GM21528 (cell line): ENCODE data around the gene GDF10.

Source experiments
- ATAC-seq: cut with Tn5 transposase; IDR thresholded peaks from one replicate; pipeline ENCODE4 v1.9.1; 2021; ENCODE audit warnings: mild to moderate bottlenecking, moderate library complexity; ENCODE audit not compliant: unreplicated experiment, low FRiP score

The GDF10 gene

GRCh38 chr10:47349941-47350371 lies 50.0 kb downstream of the GDF10 start:
- no peak for ATAC-seq

- ATAC-seq, result no peak
These were observed 51.0 kb downstream of the GDF10 start for GRCh38 chr10:47350671-47351640.

- no peak for ATAC-seq
These were observed 52.2 kb downstream of the GDF10 start for GRCh38 chr10:47351899-47352815.

- no peak for ATAC-seq
These were observed 53.4 kb downstream of the GDF10 start for GRCh38 chr10:47353351-47353750.

GRCh38 chr10:47354165-47354564 lies 54.2 kb downstream of the GDF10 start:
- ATAC-seq, result no peak

GRCh38 chr10:47354900-47355299 lies 54.9 kb downstream of the GDF10 start:
- ATAC-seq, result no peak

- ATAC-seq, result no peak
These were observed 56.7 kb downstream of the GDF10 start for GRCh38 chr10:47356708-47357107.

GRCh38 chr10:47357131-47357582 lies 57.2 kb downstream of the GDF10 start:
- no peak for ATAC-seq

- ATAC-seq, result no peak
These were observed 57.9 kb downstream of the GDF10 start for GRCh38 chr10:47357911-47358310.

GRCh38 chr10:47358457-47358856 lies 58.5 kb downstream of the GDF10 start:
- ATAC-seq, result no peak

GRCh38 chr10:47359101-47359500 lies 59.1 kb downstream of the GDF10 start:
- no peak for ATAC-seq

- ATAC-seq, result no peak
These were observed 59.8 kb downstream of the GDF10 start for GRCh38 chr10:47359626-47360418.

GRCh38 chr10:47360419-47361040 lies 60.5 kb downstream of the GDF10 start:
- ATAC-seq, result no peak

- ATAC-seq, result no peak
These were observed 61.3 kb downstream of the GDF10 start for GRCh38 chr10:47361293-47361692.

- ATAC-seq, result no peak
These were observed 62.2 kb downstream of the GDF10 start for GRCh38 chr10:47362199-47362598.
